ENCODE results near the gene IFTAP. TPM values are rescaled to one million over a fixed set of nuclear protein-coding genes. Genes with fewer than 3 reads are reported as not detected.

IFTAP gene
- total and polyA plus RNA-seq, 2 experiments from 2014 or later: 17.8 to 34.1 TPM

DNA sequence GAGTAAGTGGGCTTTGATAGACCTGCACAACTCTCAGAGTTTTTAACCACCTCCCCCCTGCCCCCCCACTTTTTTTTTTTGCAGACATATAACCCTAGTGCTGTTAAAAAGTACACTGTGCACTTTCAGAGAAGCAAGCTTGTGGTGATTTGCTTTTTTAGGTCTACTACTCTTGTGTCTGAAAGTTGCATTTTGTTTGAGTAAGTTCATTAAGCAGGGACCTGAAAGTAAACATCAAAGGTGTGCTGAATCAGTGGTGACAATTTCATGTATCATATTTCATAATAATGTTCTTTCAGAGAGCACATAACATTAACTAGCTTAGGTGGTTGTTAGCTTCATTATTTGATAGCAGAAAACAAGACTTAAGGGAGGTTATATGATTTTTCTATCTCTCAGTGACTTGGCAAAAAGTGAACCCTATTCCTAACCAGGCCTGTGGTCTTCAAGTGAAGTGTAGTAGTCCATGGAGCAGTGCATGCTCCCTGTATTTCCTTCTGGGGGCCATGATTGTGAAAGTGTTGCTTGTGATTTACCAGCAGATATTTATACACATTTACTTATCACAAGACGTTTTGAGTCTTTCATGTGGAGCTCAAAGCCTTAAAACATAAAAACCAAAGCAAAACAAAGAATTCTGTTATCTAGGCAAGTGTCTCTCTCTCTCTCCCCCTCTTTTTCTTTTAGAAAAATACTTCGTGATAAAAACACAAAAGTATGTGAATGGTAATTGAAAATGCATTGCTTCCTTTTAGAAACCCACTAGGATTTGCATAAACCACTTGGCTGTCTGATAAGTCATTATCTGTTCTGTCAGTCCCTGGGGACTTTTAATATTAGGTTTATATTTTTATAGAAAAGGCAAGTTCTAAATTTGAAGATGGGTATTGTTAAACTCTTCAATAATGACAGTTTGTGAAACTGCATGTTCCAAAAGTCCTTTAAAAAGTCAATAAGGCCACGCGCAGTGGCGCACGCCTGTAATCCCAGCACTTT, 11.2 kb downstream of the IFTAP start:
- Histone ChIP-seq H3K79me2 (no peaks in the 10 kb centered on the region), H3K4me1 (ENCODE audit: insufficient read depth) (no peaks in the 10 kb centered on the region), H3K27me3 (no peaks in the 10 kb centered on the region), H3K4me2 (no peak overlapping the region), H2AFZ (no peak overlapping the region), H3K36me3 (replicated peaks; ENCODE audit: insufficient read depth, low read depth) (no peaks in the 10 kb centered on the region), H3K9me3 (ENCODE audit: low read depth) (no peaks in the 10 kb centered on the region), H4K20me1 (ENCODE audit: insufficient read depth, poor library complexity, severe bottlenecking) (no peaks in the 10 kb centered on the region), H3K9me2 (replicated peaks; ENCODE audit: insufficient read depth) (no peaks in the 10 kb centered on the region), H3K27ac (no peak overlapping the region), H3K4me3 (no peak overlapping the region)
- no peak for TF ChIP-seq CTCF (IDR thresholded peaks at IDR 0.05; ENCODE audit: poor library complexity)
- TF ChIP-seq EZH2 (IDR thresholded peaks at IDR 0.05; ENCODE audit: borderline replicate concordance): no peak
- TF ChIP-seq EZH2phosphoT487 (IDR thresholded peaks at IDR 0.05; ENCODE audit: low read depth, severe bottlenecking, unreplicated experiment): no peak
- no peak for DNase-seq (ENCODE audit: low spot score)
- 82% methylated on average over 6 of the region's 6 CpGs for WGBS (ENCODE audit: low lambda C conversion rate, missing lambda C conversion rate)

DNA sequence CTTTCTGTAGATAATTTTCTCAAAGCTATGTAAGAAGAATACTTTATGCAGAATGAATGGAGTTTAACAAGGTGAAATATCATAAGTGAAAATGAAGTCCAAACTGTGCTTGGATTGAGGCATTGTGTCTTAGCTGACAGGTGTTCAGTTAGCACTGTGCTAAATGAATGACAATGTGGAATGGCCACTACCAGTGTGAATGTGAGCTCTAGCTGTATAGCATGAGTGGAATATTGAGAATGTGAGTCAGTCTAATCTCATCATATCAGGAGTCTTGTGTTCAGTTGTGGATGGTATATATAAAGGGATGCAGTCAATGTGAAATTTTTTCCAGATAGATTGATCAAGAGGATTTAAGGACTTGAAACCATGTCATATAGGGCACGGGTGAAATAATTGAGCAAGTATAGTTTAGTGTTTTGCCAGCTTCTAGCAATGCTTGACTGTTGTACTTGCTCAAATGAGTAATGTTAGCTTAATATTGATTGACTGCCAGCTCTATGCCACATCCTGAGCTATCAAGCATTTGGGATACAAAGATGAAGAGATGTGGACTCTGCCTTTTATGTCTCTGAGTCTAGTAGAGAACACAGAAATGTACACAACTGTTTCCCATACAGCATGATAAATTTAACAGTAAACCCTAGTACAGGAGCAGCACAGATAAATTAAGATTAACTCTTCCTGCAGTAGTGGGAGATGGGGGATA, 14.3 kb downstream of the IFTAP start:
- TF ChIP-seq CTCF (IDR thresholded peaks at IDR 0.05; ENCODE audit: poor library complexity) (no peak), EZH2 (IDR thresholded peaks at IDR 0.05; ENCODE audit: borderline replicate concordance) (no peak), EZH2phosphoT487 (IDR thresholded peaks at IDR 0.05; ENCODE audit: low read depth, severe bottlenecking, unreplicated experiment) (no peak)
- no peak overlapping the region for H3K27ac ChIP-seq
- H4K20me1 ChIP-seq (ENCODE audit: insufficient read depth, poor library complexity, severe bottlenecking): no peaks in the 10 kb centered on the region
- no peak for DNase-seq (ENCODE audit: low spot score)
- H3K9me3 ChIP-seq (ENCODE audit: low read depth): no peaks in the 10 kb centered on the region
- no peak overlapping the region for H3K4me3 ChIP-seq
- no peak overlapping the region for H2AFZ ChIP-seq
- H3K4me2 ChIP-seq: no peak overlapping the region
- no peaks in the 10 kb centered on the region for H3K27me3 ChIP-seq
- H3K9me2 ChIP-seq (replicated peaks; ENCODE audit: insufficient read depth): no peaks in the 10 kb centered on the region
- no peaks in the 10 kb centered on the region for H3K79me2 ChIP-seq
- H3K4me1 ChIP-seq (ENCODE audit: insufficient read depth): no peaks in the 10 kb centered on the region
- WGBS (ENCODE audit: low lambda C conversion rate, missing lambda C conversion rate): 88% methylated on average over 1 of the region's 1 CpG
- no peaks in the 10 kb centered on the region for H3K36me3 ChIP-seq (replicated peaks; ENCODE audit: insufficient read depth, low read depth)

- no peaks in the 10 kb centered on the region for H4K20me1 ChIP-seq (ENCODE audit: insufficient read depth, poor library complexity, severe bottlenecking)
- DNase-seq (ENCODE audit: low spot score): no peak
- H3K79me2 ChIP-seq: no peaks in the 10 kb centered on the region
- H3K9me2 ChIP-seq (replicated peaks; ENCODE audit: insufficient read depth): no peaks in the 10 kb centered on the region
- 70% methylated on average over 2 of the region's 2 CpGs for WGBS (ENCODE audit: low lambda C conversion rate, missing lambda C conversion rate)
- no peak for TF ChIP-seq CTCF (IDR thresholded peaks at IDR 0.05; ENCODE audit: poor library complexity)
- TF ChIP-seq EZH2phosphoT487 (IDR thresholded peaks at IDR 0.05; ENCODE audit: low read depth, severe bottlenecking, unreplicated experiment): no peak
- TF ChIP-seq EZH2 (IDR thresholded peaks at IDR 0.05; ENCODE audit: borderline replicate concordance): no peak
- H3K9me3 ChIP-seq (ENCODE audit: low read depth): no peaks in the 10 kb centered on the region
- H3K27ac ChIP-seq: no peak overlapping the region
- no peaks in the 10 kb centered on the region for H3K4me1 ChIP-seq (ENCODE audit: insufficient read depth)
- H3K4me2 ChIP-seq: no peak overlapping the region
- H2AFZ ChIP-seq: no peak overlapping the region
- H3K36me3 ChIP-seq (replicated peaks; ENCODE audit: insufficient read depth, low read depth): no peaks in the 10 kb centered on the region
- H3K4me3 ChIP-seq: no peak overlapping the region
- no peaks in the 10 kb centered on the region for H3K27me3 ChIP-seq
These were observed 15.1 kb downstream of the IFTAP start for GRCh38 chr11:36609383-36609782.
